Ovary (tissue), 9 donors: Measurements from ENCODE around the gene CDC25A. TPM values are rescaled to one million over a fixed set of nuclear protein-coding genes. Genes with fewer than 3 reads are reported as not detected.
A peak's percentile ranks its signal among the peaks of the same experiment; 100 is the strongest.

Experiments used
- DNase-seq, 5 donors: peaks; one replicate each; pipeline ENCODE4 v3.0.0-alpha.2; 2019 to 2020
- H3K27ac ChIP-seq, 2 donors: fragments of 200-600 bp; one replicate each; pipeline versions ENCODE4 v1.5.1 to v1.8.0; 2019 to 2022
- H3K27me3 ChIP-seq: fragments of 200-600 bp; one replicate; pipeline ENCODE4 v1.8.0; 2022
- H3K36me3 ChIP-seq: fragments of 200-600 bp; sonication (generic); one replicate; pipeline ENCODE4 v1.5.1; 2019
- H3K4me1 ChIP-seq: one replicate; pipeline ENCODE4 v1.8.1; 2013; ENCODE audit warnings: mild to moderate bottlenecking, moderate library complexity; ENCODE audit not compliant: insufficient read depth
- H3K4me3 ChIP-seq: fragments of 200-600 bp; sonication (generic); one replicate; pipeline ENCODE4 v1.5.1; 2017
- H3K9me3 ChIP-seq, 2 donors: fragments of 200-600 bp in 1 of 2; sonication (generic) in 1 of 2; one replicate each; pipeline versions ENCODE4 v1.5.1 to v1.8.1; 2013 to 2019; ENCODE audit warnings: mild to moderate bottlenecking in 1 of 2, moderate library complexity in 1 of 2
- EP300 ChIP-seq: sonication (generic); formaldehyde crosslinking; IDR thresholded peaks from one replicate; pipeline ENCODE4 v1.6.1; 2017; ENCODE audit warnings: antibody characterized with exemption
- POLR2A ChIP-seq: fragments of 450-650 bp; IDR thresholded peaks from one replicate; pipeline ENCODE4 v1.6.1; 2017; ENCODE audit warnings: antibody characterized with exemption, mild to moderate bottlenecking, moderate library complexity
- WGBS, 3 donors: extraction: QIAGEN DNeasy Blood & Tissue Kit in 1 of 3; methylation state at CpG; one replicate each; pipeline versions ENCODE4 v1.1.5 to v1.1.7; 2013 to 2017; 5-methylcytosine and 5-hydroxymethylcytosine counted together
- intact Hi-C, 4 donors: fragments of 100-400 bp; cut with DNase I; formaldehyde crosslinking; loops; one replicate each; pipeline versions ENCODE4 v1.11.0 to v1.15.1; 2022 to 2023
- polyA plus RNA-seq, 2 donors: library from polyadenylated mRNA; stranded (reverse); fragments of 200-250 nt in 1 of 2; fragments of 350-450 nt in 1 of 2; fragmentation: Illumina TruSeq in 1 of 2; extraction: RNeasy Lipid Tissue Mini Kit (QIAGEN cat#74804) in 1 of 2; gene quantifications; one replicate each; pipeline ENCODE4 v1.2.3, GENCODE V29; 2013 to 2014
- total RNA-seq, 7 donors: library from RNA; depleted of rRNA in 2 of 7; stranded (reverse); fragments of >200 nt in 2 of 7; fragmentation: NEBNext Ultra II Directional in 3 of 7; extraction: Animal tissue kit (Norgen Biotek cat#: 25700) in 3 of 7; gene quantifications; one replicate each; pipeline versions ENCODE4 v1.1.0 to v1.2.4, GENCODE V29; 2016 to 2023
- TF ChIP-seq, protein P1 (sequence below), 3 donors: fragments of 450-650 bp in 2 of 3; fragments of 200-600 bp in 1 of 3; IDR thresholded peaks; one replicate each; pipeline versions ENCODE4 v1.5.1 to v1.8.0; 2016 to 2022; ENCODE audit warnings: antibody characterized with exemption in 3 of 3, mild to moderate bottlenecking in 1 of 3
- donor health status: DM: no; HTN: no; CAD: no; lungs with moderate emphysema.
- donor health status: DM: no; HTN: no; CAD: no.
- donor health status: Bipolar disorder and iron deficiency.
- donor health status: DM: yes; HTN: yes; CAD: no.
- donor health status: DM: no; HTN: no; CAD: no.
- donor health status: DM: yes; HTN: yes; CAD: no.

The CDC25A gene
- total and polyA plus RNA-seq, 9 donors = 1.1 to 4.4 (median 3.2) TPM

DNA sequence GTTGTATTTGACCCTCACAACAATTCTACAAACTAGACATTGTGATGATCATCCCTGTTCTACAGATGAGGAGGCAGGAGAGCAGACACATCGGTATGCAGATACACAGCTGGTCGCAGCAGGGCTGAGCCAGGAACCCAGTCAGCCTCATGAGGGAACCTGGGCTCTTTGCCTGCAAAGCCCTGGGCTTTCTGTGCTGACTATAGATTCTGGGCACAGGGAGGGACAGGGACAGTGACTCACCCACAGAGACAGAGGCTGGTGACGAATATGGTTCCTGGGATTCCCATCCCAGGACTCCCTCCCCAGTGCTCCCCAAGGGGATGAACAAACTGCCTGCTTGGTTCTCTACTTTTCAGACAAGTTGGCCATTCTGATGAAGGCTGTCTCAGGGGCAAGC, 31.3 kb upstream of the CDC25A start:
- Histone ChIP-seq H3K9me3 (no peaks in the 10 kb centered on the region), H3K27me3 (no peaks in the 10 kb centered on the region), H3K4me3 (no peak overlapping the region), H3K4me1 (peaks cover 29% of the 10 kb centered on the region), H3K36me3 (no peaks in the 10 kb centered on the region), H3K27ac (no peak overlapping the region)
- intact Hi-C loops = no loop called here
- DNase-seq = peak in 2 of 5 donors; percentile 39 to 48
- no peak for TF ChIP-seq POLR2A
- no peak for TF ChIP-seq EP300
- TF ChIP-seq, protein P1, sequence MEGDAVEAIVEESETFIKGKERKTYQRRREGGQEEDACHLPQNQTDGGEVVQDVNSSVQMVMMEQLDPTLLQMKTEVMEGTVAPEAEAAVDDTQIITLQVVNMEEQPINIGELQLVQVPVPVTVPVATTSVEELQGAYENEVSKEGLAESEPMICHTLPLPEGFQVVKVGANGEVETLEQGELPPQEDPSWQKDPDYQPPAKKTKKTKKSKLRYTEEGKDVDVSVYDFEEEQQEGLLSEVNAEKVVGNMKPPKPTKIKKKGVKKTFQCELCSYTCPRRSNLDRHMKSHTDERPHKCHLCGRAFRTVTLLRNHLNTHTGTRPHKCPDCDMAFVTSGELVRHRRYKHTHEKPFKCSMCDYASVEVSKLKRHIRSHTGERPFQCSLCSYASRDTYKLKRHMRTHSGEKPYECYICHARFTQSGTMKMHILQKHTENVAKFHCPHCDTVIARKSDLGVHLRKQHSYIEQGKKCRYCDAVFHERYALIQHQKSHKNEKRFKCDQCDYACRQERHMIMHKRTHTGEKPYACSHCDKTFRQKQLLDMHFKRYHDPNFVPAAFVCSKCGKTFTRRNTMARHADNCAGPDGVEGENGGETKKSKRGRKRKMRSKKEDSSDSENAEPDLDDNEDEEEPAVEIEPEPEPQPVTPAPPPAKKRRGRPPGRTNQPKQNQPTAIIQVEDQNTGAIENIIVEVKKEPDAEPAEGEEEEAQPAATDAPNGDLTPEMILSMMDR (IDR thresholded peaks at IDR 0.05) = no peak
- 39 to 53% (median 50%) methylated on average over 3 of the region's 3 CpGs for WGBS, 3 donors

- intact Hi-C loops = no loop called here
- H3K36me3 ChIP-seq = no peaks in the 10 kb centered on the region
- peak; percentile 50 to 71 (median 65) for DNase-seq
- no peak overlapping the region for H3K4me3 ChIP-seq
- H3K4me1 ChIP-seq = peaks cover 29% of the 10 kb centered on the region
- H3K27me3 ChIP-seq = no peaks in the 10 kb centered on the region
- TF ChIP-seq, protein P1 (IDR thresholded peaks at IDR 0.05) = no peak
- TF ChIP-seq POLR2A = no peak
- no peak for TF ChIP-seq EP300
- no peak overlapping the region for H3K27ac ChIP-seq
- 7 to 39% (median 12%) methylated on average over 5 of the region's 5 CpGs for WGBS, 3 donors
- H3K9me3 ChIP-seq = no peaks in the 10 kb centered on the region
These were observed 30.3 kb upstream of the CDC25A start for GRCh38 chr3:48218537-48218936.

DNA sequence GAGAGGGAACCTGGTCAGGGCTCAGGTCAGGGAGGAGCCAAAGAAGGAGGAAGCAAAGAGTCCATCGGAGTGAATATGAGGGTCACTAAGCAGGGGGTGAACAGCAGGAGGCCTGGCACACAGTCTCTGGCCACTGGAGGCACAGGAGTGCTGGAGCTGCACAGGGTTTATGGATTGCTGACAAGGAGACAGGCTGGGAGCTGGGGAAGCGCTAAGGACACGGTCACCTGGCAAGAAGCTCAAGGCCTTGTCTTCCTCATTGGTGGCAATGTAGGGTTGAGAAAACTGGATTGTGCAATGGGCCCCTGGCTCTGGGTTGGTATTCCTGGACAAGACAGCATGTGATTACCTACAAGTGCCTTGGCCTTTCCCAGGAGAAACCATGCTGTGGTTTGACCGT, 29.2 kb upstream of the CDC25A start:
- H3K4me3 ChIP-seq = no peak overlapping the region
- H3K27ac ChIP-seq = peak overlapping the region; percentile 4 to 38
- no peaks in the 10 kb centered on the region for H3K27me3 ChIP-seq
- WGBS, 3 donors = 82 to 96% (median 87%) methylated on average over 4 of the region's 4 CpGs
- H3K36me3 ChIP-seq = no peaks in the 10 kb centered on the region
- H3K9me3 ChIP-seq = no peaks in the 10 kb centered on the region
- H3K4me1 ChIP-seq = peaks cover 29% of the 10 kb centered on the region
- DNase-seq = peak in 1 of 5 donors; percentile 46
- intact Hi-C loops = no loop called here
- TF ChIP-seq EP300 (no peak), POLR2A (no peak)
- TF ChIP-seq, protein P1 (IDR thresholded peaks at IDR 0.05) = no peak

DNA sequence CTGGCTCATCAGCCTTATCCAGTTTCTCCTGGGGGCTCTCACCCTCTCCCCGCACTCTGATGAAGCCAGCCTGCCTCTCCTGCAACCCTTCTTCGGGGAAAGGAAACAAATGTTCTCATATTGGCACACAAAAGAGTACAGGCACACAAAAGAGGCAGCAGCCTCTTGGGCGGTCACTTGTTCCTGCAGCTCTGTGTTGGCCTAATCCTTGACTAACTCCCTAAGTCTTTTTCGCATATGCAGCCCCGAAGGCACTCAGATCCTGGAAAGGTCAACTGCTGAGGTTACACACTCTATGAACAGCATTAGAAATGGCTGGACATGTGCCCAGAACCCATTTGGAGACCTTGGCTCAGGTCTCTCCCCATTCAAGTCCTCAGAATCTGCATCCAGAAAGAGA, 27.7 kb upstream of the CDC25A start:
- peaks cover 29% of the 10 kb centered on the region for H3K4me1 ChIP-seq
- WGBS, 3 donors = 30 to 36% (median 31%) methylated on average over 5 of the region's 5 CpGs
- H3K27ac ChIP-seq = peak overlapping the region; percentile 6 to 74
- intact Hi-C loops = no loop called here
- H3K9me3 ChIP-seq = no peaks in the 10 kb centered on the region
- H3K4me3 ChIP-seq = no peak overlapping the region
- H3K27me3 ChIP-seq = no peaks in the 10 kb centered on the region
- TF ChIP-seq, protein P1 (IDR thresholded peaks at IDR 0.05) = no peak
- no peak for TF ChIP-seq EP300
- TF ChIP-seq POLR2A = no peak
- no peaks in the 10 kb centered on the region for H3K36me3 ChIP-seq
- DNase-seq = peak in 4 of 5 donors; percentile 69 to 84 (median 76)
